ENCODE results near the gene ZBTB26.
A peak's percentile ranks its signal among the peaks of the same experiment; 100 is the strongest.

ZBTB26 gene, protein sequence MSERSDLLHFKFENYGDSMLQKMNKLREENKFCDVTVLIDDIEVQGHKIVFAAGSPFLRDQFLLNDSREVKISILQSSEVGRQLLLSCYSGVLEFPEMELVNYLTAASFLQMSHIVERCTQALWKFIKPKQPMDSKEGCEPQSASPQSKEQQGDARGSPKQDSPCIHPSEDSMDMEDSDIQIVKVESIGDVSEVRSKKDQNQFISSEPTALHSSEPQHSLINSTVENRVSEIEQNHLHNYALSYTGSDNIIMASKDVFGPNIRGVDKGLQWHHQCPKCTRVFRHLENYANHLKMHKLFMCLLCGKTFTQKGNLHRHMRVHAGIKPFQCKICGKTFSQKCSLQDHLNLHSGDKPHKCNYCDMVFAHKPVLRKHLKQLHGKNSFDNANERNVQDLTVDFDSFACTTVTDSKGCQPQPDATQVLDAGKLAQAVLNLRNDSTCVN

DNA sequence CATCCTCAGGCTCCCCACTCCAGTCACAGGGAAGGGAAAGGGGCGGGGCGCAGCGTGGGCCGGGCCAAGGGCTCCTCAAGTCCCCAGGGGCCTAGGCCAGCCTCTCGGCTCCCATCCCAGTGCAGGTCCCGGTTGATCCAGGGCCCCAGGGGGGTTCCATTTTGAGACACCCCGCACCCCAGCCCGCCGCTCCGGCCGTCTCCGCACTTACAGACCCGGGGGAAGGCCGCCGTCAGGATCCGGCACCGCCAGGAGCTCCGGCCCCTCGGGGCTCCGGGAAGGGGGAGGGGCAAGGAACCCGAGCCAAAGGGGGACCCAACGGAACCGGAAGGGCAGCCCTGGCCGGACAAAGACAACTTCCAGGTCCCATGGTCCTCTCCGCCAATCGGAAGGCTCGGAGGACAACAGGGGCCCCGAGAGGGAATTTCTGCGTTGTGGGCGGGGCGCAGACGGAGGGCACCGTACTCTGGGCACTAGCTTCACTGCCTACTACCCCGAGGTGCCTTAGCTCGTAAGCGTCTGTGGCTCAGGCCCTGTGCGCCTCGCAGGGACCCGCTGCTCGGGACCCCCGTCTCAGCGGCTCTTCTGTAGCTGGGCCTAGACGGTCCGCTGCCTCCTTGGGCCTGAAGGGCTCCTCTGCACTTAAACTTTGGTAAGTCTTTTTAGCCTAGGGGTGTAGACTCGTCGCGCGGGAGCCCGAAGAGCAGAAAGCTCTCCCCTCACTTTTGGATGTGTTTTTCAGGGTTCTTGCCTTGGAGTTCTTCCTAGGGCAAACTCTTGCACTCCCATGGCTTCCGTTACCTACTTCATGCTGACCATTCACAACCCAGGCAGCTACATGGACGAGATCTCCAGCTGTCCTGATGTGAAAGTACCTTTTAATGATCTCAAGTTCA, at the start of gene ZBTB26:
ZBTB26 (minus strand) TSS at position 287 of the 896 bp plus-strand sequence. CDS start 11,578 bp downstream, outside the sequence.
- DNase-seq, result peak; percentile 92

GRCh38 chr9:122978601-122979000, 47.3 kb upstream of the ZBTB26 start:
- DNase-seq, result no peak

GRCh38 chr9:122975196-122975595, 43.9 kb upstream of the ZBTB26 start:
- no peak for DNase-seq

- no peak for DNase-seq
Measured at GRCh38 chr9:122961139-122961538, 29.8 kb upstream of the ZBTB26 start.

GRCh38 chr9:122955961-122956360, 24.6 kb upstream of the ZBTB26 start:
- DNase-seq, result no peak

DNA sequence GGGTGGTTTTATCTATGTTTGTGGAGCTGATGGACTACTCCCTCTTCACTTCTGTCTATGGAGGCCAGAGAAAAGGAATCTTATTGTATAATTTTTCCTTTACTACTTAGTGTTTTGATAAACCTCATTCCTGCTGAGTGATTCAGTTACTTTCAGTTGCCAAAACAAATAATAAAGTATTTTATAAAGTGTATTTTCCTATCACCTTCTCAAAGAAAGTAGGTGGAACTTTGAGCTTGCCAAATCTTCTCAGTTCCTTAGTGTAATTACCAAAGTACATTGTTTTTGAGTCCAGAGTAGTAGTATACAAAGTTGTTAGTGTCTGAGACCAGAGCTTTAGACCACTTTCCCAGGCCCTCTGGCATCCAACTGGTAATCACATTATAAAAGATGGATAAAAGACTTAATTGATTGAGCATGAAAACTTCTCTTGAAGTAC, 23.0 kb upstream of the ZBTB26 start:
- no peak for DNase-seq

- no peak for DNase-seq
Measured at GRCh38 chr9:122951056-122951455, 19.7 kb upstream of the ZBTB26 start.

DNA sequence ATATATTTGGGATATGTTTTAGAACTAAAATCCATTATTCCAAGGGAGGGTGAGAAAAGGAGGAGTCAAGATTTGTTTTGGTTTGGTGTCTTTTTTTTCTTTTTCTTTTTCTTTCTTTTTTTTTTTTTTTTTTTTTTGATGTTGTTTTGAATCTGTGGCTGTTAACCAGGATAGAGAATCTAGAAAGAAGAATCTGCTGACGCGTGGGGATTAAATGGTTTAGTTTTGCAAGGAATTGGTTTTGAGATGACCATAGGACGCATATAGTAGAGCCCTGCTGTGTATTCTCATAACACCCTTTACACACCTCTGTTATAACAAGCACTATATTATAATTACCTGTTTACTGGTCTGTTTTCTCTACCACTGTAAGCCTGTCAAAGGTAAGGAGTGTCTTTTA, 19.0 kb upstream of the ZBTB26 start:
- DNase-seq, result no peak

DNA sequence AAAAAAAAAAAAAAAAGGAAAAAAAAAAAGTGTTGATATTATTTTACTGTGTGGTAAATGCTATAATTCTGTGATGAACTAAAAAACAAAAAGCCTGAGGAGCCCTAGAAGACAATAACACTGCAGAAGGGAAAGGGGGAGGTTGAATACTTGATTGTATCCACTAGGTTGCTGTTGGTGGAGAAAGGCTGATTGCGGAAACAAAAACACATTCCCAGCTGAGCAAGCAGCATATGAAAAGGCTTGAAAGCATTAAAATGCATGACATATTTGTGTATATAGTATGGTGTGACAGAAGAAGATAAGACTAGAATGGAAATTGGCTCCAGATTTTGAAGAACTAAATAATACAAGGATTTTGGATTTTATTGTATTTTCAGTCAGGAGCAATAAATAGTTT, 18.4 kb upstream of the ZBTB26 start:
- no peak for DNase-seq

DNA sequence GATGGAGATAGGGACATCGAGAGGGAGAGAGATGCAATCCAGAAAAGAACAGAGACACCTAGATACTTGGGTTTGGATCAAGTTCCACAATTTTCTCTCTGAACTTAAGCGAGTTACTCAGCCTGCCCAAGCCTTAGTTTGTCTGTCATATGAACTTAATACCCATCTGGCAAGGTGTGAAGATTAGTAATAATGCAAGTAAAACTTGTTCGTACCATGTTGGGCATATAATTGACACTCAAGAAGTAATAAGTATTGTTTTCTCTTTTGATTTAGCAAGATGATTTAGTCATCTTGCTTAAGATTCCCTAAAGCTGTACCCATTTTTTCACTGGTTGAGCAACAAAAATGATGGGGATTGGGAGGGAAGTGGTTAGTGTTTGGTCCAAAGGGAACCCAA, 17.0 kb upstream of the ZBTB26 start:
- no peak for DNase-seq

DNA sequence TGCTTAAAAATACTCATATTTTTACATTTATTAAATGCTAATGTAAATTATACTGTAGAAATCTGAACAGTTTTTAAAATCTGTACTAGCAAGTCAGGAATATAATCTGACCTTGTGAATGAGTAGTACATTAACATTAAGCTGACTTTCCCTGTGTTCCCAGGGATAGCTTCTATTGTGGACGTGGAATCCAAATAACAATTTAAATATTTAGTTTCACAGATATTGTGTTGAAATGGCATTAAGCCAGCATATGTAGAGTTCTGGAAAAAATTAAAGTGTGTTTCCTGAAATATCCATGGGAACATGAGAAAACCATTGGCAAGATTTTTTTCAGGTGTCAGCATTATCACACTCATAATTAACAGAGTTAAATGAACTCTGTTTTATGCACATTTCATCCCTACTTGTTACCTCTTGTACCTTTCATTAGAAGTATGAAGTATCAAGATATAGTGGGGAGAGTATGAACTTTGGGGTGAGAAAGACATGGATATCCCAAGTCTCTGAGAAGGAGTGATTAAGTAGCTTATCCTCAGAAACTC, 15.2 kb upstream of the ZBTB26 start:
- no peak for DNase-seq

DNA sequence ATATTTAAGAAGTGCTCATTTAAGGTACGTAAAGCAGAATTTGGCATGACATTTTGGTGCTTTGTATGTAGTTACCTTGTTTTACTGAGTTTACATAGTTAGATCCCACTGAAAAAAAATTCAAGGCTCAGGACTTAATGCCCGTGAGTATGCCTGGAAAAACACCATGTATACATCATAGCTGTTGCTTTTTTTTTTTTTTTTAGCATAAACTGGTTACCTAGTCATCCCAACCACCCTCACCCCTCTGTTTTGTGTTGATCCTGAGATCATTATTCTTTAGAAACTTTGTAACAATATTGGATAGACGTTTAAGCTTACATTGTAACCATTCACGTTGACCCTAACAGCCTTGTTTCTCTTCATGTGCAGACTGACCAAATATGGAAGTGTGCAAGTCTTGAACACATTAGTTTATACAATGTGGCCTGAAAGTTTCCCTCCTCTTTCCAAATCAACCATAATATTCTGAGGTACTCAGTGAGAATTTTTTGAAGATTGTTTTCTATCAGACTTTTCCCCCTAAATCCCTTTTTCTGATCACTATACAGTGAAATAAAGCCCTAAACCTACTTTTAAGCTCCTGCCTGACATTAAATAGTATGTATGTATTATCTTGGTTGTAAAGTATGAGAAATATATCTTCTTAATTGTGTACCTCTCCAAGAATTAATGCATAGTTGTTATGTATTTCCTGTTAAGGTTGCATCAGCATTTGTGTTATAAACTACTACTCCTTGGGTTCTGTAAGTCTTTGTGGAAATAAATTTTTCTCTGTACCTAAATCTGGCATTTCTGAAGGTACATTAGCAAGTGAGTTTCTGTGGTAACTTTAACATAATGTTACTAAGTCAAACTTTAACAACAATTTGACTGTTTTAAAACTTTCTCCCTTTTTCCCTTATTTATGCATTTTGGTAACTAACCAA, 13.9 kb upstream of the ZBTB26 start:
- no peak for DNase-seq

DNA sequence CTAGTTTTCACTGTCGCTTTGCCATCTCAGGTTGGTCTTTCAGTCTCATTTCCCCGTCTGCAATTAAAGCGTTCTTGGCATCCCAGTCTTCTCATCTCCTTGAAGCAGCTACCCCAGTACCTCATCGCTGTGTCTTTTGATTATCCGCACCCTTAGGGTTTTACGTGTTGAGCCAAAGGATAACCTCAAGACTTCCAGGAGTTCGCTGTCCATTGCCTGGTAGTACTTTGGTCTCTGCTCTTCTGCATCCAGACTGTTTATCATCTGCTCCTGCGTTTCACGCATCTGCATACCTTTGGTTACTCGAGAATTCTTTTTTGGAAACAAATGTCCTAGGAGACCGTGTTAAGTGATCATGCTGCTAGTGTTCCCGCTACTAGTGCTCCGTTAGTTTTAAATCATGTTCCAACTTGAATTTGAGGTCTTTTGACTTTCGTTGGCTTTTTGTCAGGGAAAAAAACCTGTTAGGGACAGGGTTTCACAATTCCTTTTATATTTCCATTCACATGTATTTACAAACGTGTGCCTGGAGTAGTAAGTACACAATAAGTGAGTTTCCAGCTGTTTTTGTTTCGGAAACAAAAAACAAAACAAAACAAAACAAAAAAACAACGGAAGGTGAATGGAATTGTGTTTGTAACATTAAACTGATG, 10.4 kb upstream of the ZBTB26 start:
- DNase-seq, result no peak

- peak; percentile 99 for DNase-seq
Measured at GRCh38 chr9:122940749-122941581, 9.7 kb upstream of the ZBTB26 start, which contains the start of gene RABGAP1. RABGAP1 (plus strand) TSS chr9:122941020; CDS start chr9:122957060, 16,040 bp downstream.

- DNase-seq, result no peak
Measured at GRCh38 chr9:122940454-122940748, 9.1 kb upstream of the ZBTB26 start.

DNA sequence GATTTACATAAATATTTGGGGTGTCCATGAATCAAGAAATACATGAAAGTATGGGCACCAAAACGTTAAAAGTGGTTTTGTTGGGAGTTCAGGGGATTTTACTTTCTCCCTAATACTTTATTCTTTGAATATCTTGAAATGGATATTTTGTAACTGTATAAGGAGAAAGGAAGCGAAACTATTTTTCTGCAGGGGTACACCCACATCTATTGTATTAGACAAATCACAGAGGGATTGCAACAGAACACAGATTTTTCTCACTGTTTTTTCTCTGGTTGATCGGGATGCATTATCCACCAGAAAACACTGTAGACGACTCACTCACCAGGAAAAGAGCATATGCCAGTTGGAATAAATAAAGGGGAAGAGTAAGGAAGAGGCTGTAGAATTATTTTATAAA, 8.3 kb upstream of the ZBTB26 start:
- no peak for DNase-seq

GRCh38 chr9:122936883-122937282, 5.6 kb upstream of the ZBTB26 start:
- no peak for DNase-seq

DNA sequence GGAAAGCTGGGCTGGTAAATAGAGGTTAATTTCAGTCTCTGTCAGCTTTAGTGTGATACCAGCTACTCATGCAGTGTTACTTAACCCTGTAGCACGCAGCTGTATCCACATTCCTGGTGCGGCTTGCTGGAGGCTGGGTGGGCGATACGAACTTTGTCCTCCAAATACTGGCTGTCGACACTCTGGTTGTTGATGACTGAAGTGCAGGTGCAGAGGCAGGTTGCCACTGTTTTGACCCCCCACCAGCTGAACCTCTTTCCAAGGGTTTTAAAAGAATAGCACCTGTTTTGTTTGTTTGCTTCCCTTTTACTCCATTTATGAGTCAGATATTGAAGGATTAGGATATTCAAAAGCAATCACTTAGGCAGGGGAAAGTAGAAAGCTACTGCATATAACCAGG, 5.2 kb upstream of the ZBTB26 start:
- no peak for DNase-seq

- no peak for DNase-seq
Measured at GRCh38 chr9:122930541-122931225, 629 bp downstream of the ZBTB26 start.

DNA sequence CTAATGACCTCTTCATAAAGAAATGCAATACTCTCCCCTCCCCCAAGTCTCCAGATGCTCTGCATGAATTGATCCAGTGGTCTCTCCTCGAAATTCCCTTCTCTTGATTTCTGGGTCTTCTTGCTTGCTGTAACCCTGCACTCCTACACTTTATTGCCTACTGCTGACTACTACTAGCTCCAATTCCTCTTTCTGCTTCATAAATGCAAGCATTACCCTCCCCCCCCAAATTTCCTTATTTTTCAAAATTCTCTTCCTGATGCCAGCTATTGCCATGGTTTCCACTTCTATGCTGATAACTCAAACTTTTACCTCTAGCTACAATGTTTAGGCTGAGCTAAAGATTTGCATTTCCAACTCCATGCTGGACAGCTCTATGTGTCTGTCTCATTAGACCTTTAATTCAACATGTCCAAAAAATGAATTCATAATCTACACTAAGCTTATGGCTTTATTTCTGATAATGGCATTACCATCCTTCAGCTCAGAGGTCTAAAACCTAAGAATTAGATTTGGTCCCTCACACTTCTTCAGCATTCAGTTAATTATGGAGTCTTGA, 1.4 kb downstream of the ZBTB26 start:
- no peak for DNase-seq

Measured in CD4-positive, alpha-beta T cell treated with Interferon gamma for 1 hour (primary cell).